PFSK-1 (cell line): Measurements from ENCODE around the gene PEX26.

ENCODE experiments used
- FOXP2 ChIP-seq: optimal IDR thresholded peaks from 2 replicates; pipeline ENCODE3; 2011; ENCODE audit warnings: borderline replicate concordance, control low read depth, inconsistent platforms; ENCODE audit not compliant: insufficient read depth; ENCODE audit errors: extremely low read length, extremely low read depth
- POLR2AphosphoS5 ChIP-seq: IDR thresholded peaks from 2 replicates; pipeline ENCODE4 v1.6.1; 2012; ENCODE audit warnings: low read depth, mild to moderate bottlenecking, control low read depth, low read length, moderate library complexity
- REST ChIP-seq, 2 experiments: IDR thresholded peaks; 2 replicates each; pipeline versions ENCODE4 v1.6.1 to v1.8.0; 2011 to 2012; ENCODE audit warnings: low read depth in 2 of 2, low read length in 2 of 2, control low read depth in 1 of 2, inconsistent platforms in 1 of 2, mild to moderate bottlenecking in 1 of 2, moderate library complexity in 1 of 2; ENCODE audit not compliant: insufficient read depth in 1 of 2
- SIN3A ChIP-seq: IDR thresholded peaks from 2 replicates; pipeline ENCODE4 v1.6.1; 2012; ENCODE audit warnings: mild to moderate bottlenecking, low read length, moderate library complexity, borderline replicate concordance; ENCODE audit not compliant: insufficient read depth
- TAF1 ChIP-seq: IDR thresholded peaks from 2 replicates; pipeline ENCODE4 v1.6.1; 2012; ENCODE audit warnings: low read length, control low read depth, borderline replicate concordance; ENCODE audit not compliant: insufficient read depth

Gene PEX26

GRCh38 chr22:18067121-18067520 is 10.7 kb upstream of the PEX26 start:
- TF ChIP-seq SIN3A, result no peak

GRCh38 chr22:18067548-18068341 is 10.0 kb upstream of the PEX26 start:
- TF ChIP-seq FOXP2, result no peak
- TF ChIP-seq REST (IDR thresholded peaks at IDR 0.05; ENCODE audit: insufficient read depth in 1 of 2, low read depth in 2 of 2, low read length in 2 of 2), result no peak
- no peak for TF ChIP-seq POLR2AphosphoS5
- no peak for TF ChIP-seq SIN3A
- no peak for TF ChIP-seq TAF1

GRCh38 chr22:18068381-18068988 is 9.3 kb upstream of the PEX26 start:
- no peak for TF ChIP-seq SIN3A
- no peak for TF ChIP-seq POLR2AphosphoS5
- TF ChIP-seq TAF1, result no peak
- TF ChIP-seq FOXP2, result no peak
- no peak for TF ChIP-seq REST (IDR thresholded peaks at IDR 0.05; ENCODE audit: insufficient read depth in 1 of 2, low read depth in 2 of 2, low read length in 2 of 2)

- TF ChIP-seq POLR2AphosphoS5, result no peak
- no peak for TF ChIP-seq TAF1
- TF ChIP-seq FOXP2, result no peak
- no peak for TF ChIP-seq SIN3A
- TF ChIP-seq REST (IDR thresholded peaks at IDR 0.05; ENCODE audit: insufficient read depth in 1 of 2, low read depth in 2 of 2, low read length in 2 of 2), result no peak
Measured at GRCh38 chr22:18069041-18069440, 8.7 kb upstream of the PEX26 start.

- TF ChIP-seq SIN3A (no peak), REST (IDR thresholded peaks at IDR 0.05; ENCODE audit: insufficient read depth in 1 of 2, low read depth in 2 of 2, low read length in 2 of 2) (no peak), TAF1 (no peak), POLR2AphosphoS5 (no peak), FOXP2 (no peak)
Measured at GRCh38 chr22:18070041-18070440, 7.7 kb upstream of the PEX26 start.
